NB4 (cell line): ENCODE measurements around the gene GPX4.

Source experiments
- CTCF ChIP-seq: IDR thresholded peaks from one replicate; pipeline ENCODE4 v1.5.1; 2012; ENCODE audit warnings: low read depth, low read length
- MAX ChIP-seq: IDR thresholded peaks from 2 replicates; pipeline ENCODE4 v1.6.1; 2011; ENCODE audit warnings: low read depth, low read length
- POLR2A ChIP-seq: IDR thresholded peaks from 2 replicates; pipeline ENCODE4 v1.6.1; 2011; ENCODE audit warnings: mild to moderate bottlenecking; ENCODE audit not compliant: insufficient read length; ENCODE audit errors: extremely low read depth

DNA sequence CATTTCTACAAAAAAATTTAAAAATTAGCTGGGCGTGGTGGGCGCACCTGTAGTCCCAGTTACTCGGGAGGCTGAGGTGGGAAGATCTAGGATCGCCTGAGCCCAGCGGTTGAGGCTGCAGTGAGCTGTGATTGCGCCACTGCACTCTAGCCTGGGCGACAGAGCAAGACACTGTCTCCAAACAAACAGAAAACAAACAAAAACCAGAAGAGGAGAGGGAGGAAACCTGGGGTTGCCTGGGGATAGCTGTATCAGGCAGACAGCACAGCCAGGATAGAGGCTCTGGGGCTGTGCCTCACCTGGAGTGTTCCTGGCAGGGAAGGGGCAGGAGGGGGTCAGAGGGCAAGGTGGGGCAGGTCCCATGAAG lies 6.0 kb upstream of the GPX4 start:
- TF ChIP-seq CTCF, result no peak
- no peak for TF ChIP-seq POLR2A
- no peak for TF ChIP-seq MAX
